GM23338 (cell line): ENCODE results near the gene TGFBI. TPM values are rescaled to one million over a fixed set of nuclear protein-coding genes. Genes with fewer than 3 reads are reported as not detected.

Experiments
- ATAC-seq: fragments of 200-7000 bp; cut with Tn5 transposase; 3 replicates; pipeline ENCODE4 v1.9.1; 2020
- DNase-seq: peaks from one replicate; pipeline ENCODE4 v3.0.0-alpha.2; 2015; ENCODE audit warnings: low spot score
- H2AFZ ChIP-seq: fragments of 200-600 bp; sonication (generic); 2 replicates; pipeline ENCODE4 v1.8.0; 2016; ENCODE audit warnings: antibody characterized with exemption, mild to moderate bottlenecking, moderate library complexity
- H3F3A ChIP-seq: fragments of 200-600 bp; sonication (generic); replicated peaks from 2 replicates; pipeline ENCODE4 v1.8.0; 2017; ENCODE audit warnings: antibody characterized with exemption, mixed run types, low read depth
- H3K27ac ChIP-seq: fragments of 200-600 bp; sonication (generic); 2 replicates; pipeline ENCODE4 v1.6.1; 2016; ENCODE audit warnings: low read depth
- H3K27me3 ChIP-seq: fragments of 200-600 bp; sonication (generic); 2 replicates; pipeline ENCODE4 v1.8.0; 2016; ENCODE audit warnings: mild to moderate bottlenecking, mixed run types, moderate library complexity; ENCODE audit not compliant: insufficient read depth
- H3K36me3 ChIP-seq: fragments of 200-600 bp; sonication (generic); 2 replicates; pipeline ENCODE4 v1.8.0; 2016; ENCODE audit warnings: mild to moderate bottlenecking; ENCODE audit not compliant: insufficient read depth
- H3K4me1 ChIP-seq: fragments of 200-600 bp; sonication (generic); 2 replicates; pipeline ENCODE4 v1.8.0; 2016; ENCODE audit warnings: mild to moderate bottlenecking, moderate library complexity; ENCODE audit not compliant: insufficient read depth
- H3K4me2 ChIP-seq: fragments of 200-600 bp; sonication (generic); 2 replicates; pipeline ENCODE4 v1.7.1; 2017; ENCODE audit warnings: mixed run types
- H3K4me3 ChIP-seq: fragments of 200-600 bp; sonication (generic); 2 replicates; pipeline ENCODE4 v1.6.1; 2016; ENCODE audit warnings: mixed run types
- H3K79me2 ChIP-seq: fragments of 200-600 bp; sonication (generic); replicated peaks from 2 replicates; pipeline ENCODE4 v1.8.0; 2017; ENCODE audit warnings: mild to moderate bottlenecking; ENCODE audit not compliant: insufficient read depth
- H3K9me2 ChIP-seq: fragments of 200-600 bp; sonication (generic); 2 replicates; pipeline ENCODE4 v1.8.0; 2017; ENCODE audit not compliant: insufficient read depth
- H4K20me1 ChIP-seq: fragments of 200-600 bp; sonication (generic); replicated peaks from 2 replicates; pipeline ENCODE4 v1.8.0; 2017; ENCODE audit warnings: mild to moderate bottlenecking; ENCODE audit not compliant: insufficient read depth
- H3K27ac Mint-ChIP-seq: 2 replicates; pipeline ENCODE4 v1.8.0; 2020; ENCODE audit warnings: inconsistent platforms, mild to moderate bottlenecking, moderate library complexity, mixed read lengths
- H3K27me3 Mint-ChIP-seq: 3 replicates; pipeline ENCODE4 v1.8.0; 2022; ENCODE audit warnings: low read depth, mild to moderate bottlenecking, moderate library complexity, mixed read lengths, inconsistent platforms; ENCODE audit not compliant: insufficient read depth, poor library complexity
- H3K36me3 Mint-ChIP-seq: 3 replicates; pipeline ENCODE4 v1.8.0; 2021; ENCODE audit warnings: low read depth, mild to moderate bottlenecking, inconsistent platforms, moderate library complexity, mixed read lengths
- H3K4me1 Mint-ChIP-seq: 3 replicates; pipeline ENCODE4 v1.8.0; 2020; ENCODE audit warnings: mild to moderate bottlenecking, inconsistent platforms, mixed read lengths
- H3K4me3 Mint-ChIP-seq: 3 replicates; pipeline ENCODE4 v1.8.0; 2021; ENCODE audit warnings: moderate library complexity, mild to moderate bottlenecking, inconsistent platforms, mixed read lengths
- H3K9me3 Mint-ChIP-seq: 3 replicates; pipeline ENCODE4 v1.8.0; 2020; ENCODE audit warnings: moderate library complexity, mild to moderate bottlenecking, inconsistent platforms, mixed read lengths
- CREB1 ChIP-seq: fragments of 250-450 bp; sonication (Bioruptor Pico); IDR thresholded peaks from 2 replicates; pipeline ENCODE4 v1.5.0; 2020; ENCODE audit warnings: low read depth, mild to moderate bottlenecking, moderate library complexity
- ETS1 ChIP-seq: IDR thresholded peaks from 2 replicates; pipeline ENCODE4 v1.6.1; 2016; ENCODE audit warnings: antibody characterized with exemption
- EZH2 ChIP-seq: fragments of 200-600 bp; sonication (generic); IDR thresholded peaks from one replicate; pipeline ENCODE4 v1.8.0; 2017; ENCODE audit warnings: antibody characterized with exemption, mild to moderate bottlenecking, low read depth; ENCODE audit not compliant: unreplicated experiment
- EZH2phosphoT487 ChIP-seq: fragments of 200-600 bp; sonication (generic); IDR thresholded peaks from one replicate; pipeline ENCODE4 v1.8.1; 2018; ENCODE audit warnings: antibody characterized with exemption; ENCODE audit not compliant: unreplicated experiment
- JUNB ChIP-seq: IDR thresholded peaks from one replicate; pipeline ENCODE4 v1.6.1; 2016; ENCODE audit warnings: antibody characterized with exemption; ENCODE audit not compliant: unreplicated experiment
- NANOG ChIP-seq: IDR thresholded peaks from 2 replicates; pipeline ENCODE4 v1.6.1; 2016; ENCODE audit warnings: antibody characterized with exemption, borderline replicate concordance
- POLR2AphosphoS5 ChIP-seq: IDR thresholded peaks from 2 replicates; pipeline ENCODE4 v1.6.1; 2016; ENCODE audit warnings: antibody characterized with exemption, low read depth
- STAT1 ChIP-seq: IDR thresholded peaks from one replicate; pipeline ENCODE4 v1.6.1; 2016; ENCODE audit warnings: antibody characterized with exemption; ENCODE audit not compliant: unreplicated experiment
- ZNF114 ChIP-seq: fragments of 250-450 bp; sonication (Bioruptor Pico); IDR thresholded peaks from 2 replicates; pipeline ENCODE4 v1.5.0; 2020; ENCODE audit warnings: mild to moderate bottlenecking, moderate library complexity
- ZNF331 ChIP-seq: fragments of 250-450 bp; sonication (Bioruptor Pico); IDR thresholded peaks from 2 replicates; pipeline ENCODE4 v1.5.0; 2020; ENCODE audit warnings: low read depth, mild to moderate bottlenecking, moderate library complexity
- polyA plus RNA-seq: library from polyadenylated mRNA; unstranded; fragments of >200 nt; fragmentation: Nextera tagmentation; extraction: Ambion mirVana; gene quantifications from 2 replicates; pipeline ENCODE4 v1.2.1, GENCODE V29; 2016
- total RNA-seq: library from RNA; depleted of rRNA; stranded (reverse); fragments of >200 nt; shearing (Covaris generic); gene quantifications from 2 replicates; pipeline ENCODE4 v1.2.3, GENCODE V29; 2014
- TF ChIP-seq, protein P1 (sequence below): IDR thresholded peaks from one replicate; pipeline ENCODE4 v1.6.1; 2018; ENCODE audit warnings: antibody characterized with exemption; ENCODE audit not compliant: unreplicated experiment
- TF ChIP-seq, protein P2 (sequence below), 2 experiments: fragments of 200-600 bp in 1 of 2; sonication (generic) in 1 of 2; conservative IDR thresholded peaks; 2 replicates each; pipeline versions ENCODE4 v1.5.1 to v1.6.1; 2016 to 2017; ENCODE audit warnings: antibody characterized with exemption in 2 of 2, low read depth in 2 of 2, mild to moderate bottlenecking in 2 of 2, moderate library complexity in 1 of 2

TGFBI gene
- total and polyA plus RNA-seq, 2 experiments from 2014 or later, result 8.9 to 9.4 TPM

GRCh38 chr5:136064510-136064909, 35.7 kb downstream of the TGFBI start:
- H3K27me3 Mint-ChIP-seq, result peaks cover 6% of the 10 kb centered on the region
- peak; percentile 39 for ATAC-seq
- H3K9me3 Mint-ChIP-seq, result no peaks in the 10 kb centered on the region
- no peak for DNase-seq
- no peaks in the 10 kb centered on the region; the same call in 2 of the 3 replicates for H3K36me3 Mint-ChIP-seq
- no peaks in the 10 kb centered on the region for H3K79me2 ChIP-seq
- H3K4me3 Mint-ChIP-seq, result no peak overlapping the region
- no peak overlapping the region for H2AFZ ChIP-seq
- H3K27ac Mint-ChIP-seq, result no peak overlapping the region
- TF ChIP-seq, protein P1, sequence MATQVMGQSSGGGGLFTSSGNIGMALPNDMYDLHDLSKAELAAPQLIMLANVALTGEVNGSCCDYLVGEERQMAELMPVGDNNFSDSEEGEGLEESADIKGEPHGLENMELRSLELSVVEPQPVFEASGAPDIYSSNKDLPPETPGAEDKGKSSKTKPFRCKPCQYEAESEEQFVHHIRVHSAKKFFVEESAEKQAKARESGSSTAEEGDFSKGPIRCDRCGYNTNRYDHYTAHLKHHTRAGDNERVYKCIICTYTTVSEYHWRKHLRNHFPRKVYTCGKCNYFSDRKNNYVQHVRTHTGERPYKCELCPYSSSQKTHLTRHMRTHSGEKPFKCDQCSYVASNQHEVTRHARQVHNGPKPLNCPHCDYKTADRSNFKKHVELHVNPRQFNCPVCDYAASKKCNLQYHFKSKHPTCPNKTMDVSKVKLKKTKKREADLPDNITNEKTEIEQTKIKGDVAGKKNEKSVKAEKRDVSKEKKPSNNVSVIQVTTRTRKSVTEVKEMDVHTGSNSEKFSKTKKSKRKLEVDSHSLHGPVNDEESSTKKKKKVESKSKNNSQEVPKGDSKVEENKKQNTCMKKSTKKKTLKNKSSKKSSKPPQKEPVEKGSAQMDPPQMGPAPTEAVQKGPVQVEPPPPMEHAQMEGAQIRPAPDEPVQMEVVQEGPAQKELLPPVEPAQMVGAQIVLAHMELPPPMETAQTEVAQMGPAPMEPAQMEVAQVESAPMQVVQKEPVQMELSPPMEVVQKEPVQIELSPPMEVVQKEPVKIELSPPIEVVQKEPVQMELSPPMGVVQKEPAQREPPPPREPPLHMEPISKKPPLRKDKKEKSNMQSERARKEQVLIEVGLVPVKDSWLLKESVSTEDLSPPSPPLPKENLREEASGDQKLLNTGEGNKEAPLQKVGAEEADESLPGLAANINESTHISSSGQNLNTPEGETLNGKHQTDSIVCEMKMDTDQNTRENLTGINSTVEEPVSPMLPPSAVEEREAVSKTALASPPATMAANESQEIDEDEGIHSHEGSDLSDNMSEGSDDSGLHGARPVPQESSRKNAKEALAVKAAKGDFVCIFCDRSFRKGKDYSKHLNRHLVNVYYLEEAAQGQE, result no peak
- TF ChIP-seq, protein P2, sequence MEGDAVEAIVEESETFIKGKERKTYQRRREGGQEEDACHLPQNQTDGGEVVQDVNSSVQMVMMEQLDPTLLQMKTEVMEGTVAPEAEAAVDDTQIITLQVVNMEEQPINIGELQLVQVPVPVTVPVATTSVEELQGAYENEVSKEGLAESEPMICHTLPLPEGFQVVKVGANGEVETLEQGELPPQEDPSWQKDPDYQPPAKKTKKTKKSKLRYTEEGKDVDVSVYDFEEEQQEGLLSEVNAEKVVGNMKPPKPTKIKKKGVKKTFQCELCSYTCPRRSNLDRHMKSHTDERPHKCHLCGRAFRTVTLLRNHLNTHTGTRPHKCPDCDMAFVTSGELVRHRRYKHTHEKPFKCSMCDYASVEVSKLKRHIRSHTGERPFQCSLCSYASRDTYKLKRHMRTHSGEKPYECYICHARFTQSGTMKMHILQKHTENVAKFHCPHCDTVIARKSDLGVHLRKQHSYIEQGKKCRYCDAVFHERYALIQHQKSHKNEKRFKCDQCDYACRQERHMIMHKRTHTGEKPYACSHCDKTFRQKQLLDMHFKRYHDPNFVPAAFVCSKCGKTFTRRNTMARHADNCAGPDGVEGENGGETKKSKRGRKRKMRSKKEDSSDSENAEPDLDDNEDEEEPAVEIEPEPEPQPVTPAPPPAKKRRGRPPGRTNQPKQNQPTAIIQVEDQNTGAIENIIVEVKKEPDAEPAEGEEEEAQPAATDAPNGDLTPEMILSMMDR (conservative IDR thresholded peaks at IDR 0.05; ENCODE audit: low read depth in 2 of 2), result peak in 1 of 2 experiments; percentile 56; a peak in 2 of 4 replicates
- no peaks in the 10 kb centered on the region for H3K9me2 ChIP-seq
- H3K4me2 ChIP-seq, result no peak overlapping the region
- H3K36me3 ChIP-seq, result no peaks in the 10 kb centered on the region
- H4K20me1 ChIP-seq, result no peaks in the 10 kb centered on the region
- H3K27ac ChIP-seq, result no peak overlapping the region
- no peak overlapping the region for H3K4me3 ChIP-seq
- H3K4me1 ChIP-seq, result no peaks in the 10 kb centered on the region
- peaks cover 2% of the 10 kb centered on the region; the same call in 1 of the 3 replicates for H3K4me1 Mint-ChIP-seq
- H3K27me3 ChIP-seq, result no peaks in the 10 kb centered on the region
- no peaks in the 10 kb centered on the region for H3F3A ChIP-seq

DNA sequence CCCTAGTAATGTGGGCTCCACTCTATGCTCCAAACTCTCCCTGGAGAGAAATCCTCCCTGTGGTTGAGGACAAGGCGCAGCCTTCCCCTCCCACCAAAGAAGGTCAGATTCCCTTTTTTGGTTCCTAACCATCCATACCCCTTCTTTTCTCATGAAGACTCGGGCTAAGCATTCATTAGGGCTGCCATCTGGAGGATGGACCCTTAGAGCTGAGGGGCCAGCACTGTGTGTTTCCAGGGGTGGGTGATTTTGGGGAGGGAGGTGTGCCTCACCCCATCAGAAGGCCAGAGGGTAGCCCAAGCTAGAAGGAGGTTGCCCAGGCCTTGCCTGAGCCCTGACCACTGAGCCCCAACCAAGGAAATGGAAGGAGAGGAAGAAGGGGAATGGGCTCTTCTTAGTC, 36.8 kb downstream of the TGFBI start:
- Mint-ChIP-seq H3K27me3 (peaks cover 6% of the 10 kb centered on the region), H3K4me3 (no peak overlapping the region), H3K27ac (no peak overlapping the region), H3K36me3 (no peaks in the 10 kb centered on the region; the same call in 2 of the 3 replicates), H3K4me1 (peaks cover 2% of the 10 kb centered on the region; the same call in 1 of the 3 replicates), H3K9me3 (no peaks in the 10 kb centered on the region)
- H3K4me3 ChIP-seq, result no peak overlapping the region
- no peak for DNase-seq
- H3F3A ChIP-seq, result no peaks in the 10 kb centered on the region
- H3K36me3 ChIP-seq, result no peaks in the 10 kb centered on the region
- no peaks in the 10 kb centered on the region for H3K4me1 ChIP-seq
- no peak for ATAC-seq
- 0 out of 2 replicates have a peak, but pooled peaks cover 4% of the 10 kb centered on the region for H3K9me2 ChIP-seq
- no peak overlapping the region for H3K27ac ChIP-seq
- H3K4me2 ChIP-seq, result no peak overlapping the region
- no peaks in the 10 kb centered on the region for H3K79me2 ChIP-seq
- H3K27me3 ChIP-seq, result no peaks in the 10 kb centered on the region
- H4K20me1 ChIP-seq, result no peaks in the 10 kb centered on the region
- no peak overlapping the region for H2AFZ ChIP-seq
- TF ChIP-seq ETS1, result no peak
- TF ChIP-seq ZNF331, result no peak
- no peak for TF ChIP-seq JUNB
- TF ChIP-seq NANOG, result no peak
- TF ChIP-seq EZH2, result no peak
- TF ChIP-seq ZNF114 (CRISPR knock-in tag), result no peak
- TF ChIP-seq EZH2phosphoT487, result no peak
- no peak for TF ChIP-seq STAT1
- TF ChIP-seq, protein P2 (conservative IDR thresholded peaks at IDR 0.05; ENCODE audit: low read depth in 2 of 2), result no peak
- TF ChIP-seq CREB1 (CRISPR knock-in tag), result no peak
- TF ChIP-seq POLR2AphosphoS5, result no peak
- TF ChIP-seq, protein P1, result no peak
